Measurements from ENCODE around the gene TUBAL3.
A peak's percentile ranks its signal among the peaks of the same experiment; 100 is the strongest.

TUBAL3 gene

GRCh38 chr10:5446390-5446926 is 41.8 kb upstream of the TUBAL3 start (continued):
- no peak for TF ChIP-seq ZNF362 (tag by site-specific recombination; IDR thresholded peaks at IDR 0.05)
- no peak for TF ChIP-seq ZNF266 (tag by site-specific recombination; IDR thresholded peaks at IDR 0.05; ENCODE audit: low read depth)
- no peak for TF ChIP-seq ZNF501 (tag by site-specific recombination; IDR thresholded peaks at IDR 0.05)
- TF ChIP-seq GLIS2 (tag by site-specific recombination; IDR thresholded peaks at IDR 0.05), result peak; percentile 56; the same call in 1 of the 2 replicates
- TF ChIP-seq WT1 (tag by site-specific recombination; IDR thresholded peaks at IDR 0.05), result no peak
- peak; percentile 38; the same call in 1 of the 2 replicates for TF ChIP-seq ZNF394 (tag by site-specific recombination; IDR thresholded peaks at IDR 0.05; ENCODE audit: borderline replicate concordance)
- TF ChIP-seq OVOL3 (tag by site-specific recombination; IDR thresholded peaks at IDR 0.05), result no peak
- no peak for TF ChIP-seq ZNF350 (tag by site-specific recombination; IDR thresholded peaks at IDR 0.05)
- peak; percentile 89 for TF ChIP-seq KLF9 (tag by site-specific recombination; IDR thresholded peaks at IDR 0.05; ENCODE audit: low read depth)
- TF ChIP-seq ZFHX2 (tag by site-specific recombination; conservative IDR thresholded peaks at IDR 0.05), result no peak
- TF ChIP-seq ZNF133 (tag by site-specific recombination; IDR thresholded peaks at IDR 0.05), result no peak
- TF ChIP-seq ZNF221 (tag by site-specific recombination; IDR thresholded peaks at IDR 0.05; ENCODE audit: borderline replicate concordance), result no peak
- no peak for TF ChIP-seq ZNF596 (tag by site-specific recombination; IDR thresholded peaks at IDR 0.05)
- TF ChIP-seq ZNF366 (tag by site-specific recombination; conservative IDR thresholded peaks at IDR 0.05), result 0 out of 2 replicates have a peak, but pooled peaks have one; percentile 29
- peak; percentile 77 for TF ChIP-seq ZNF660 (tag by site-specific recombination; IDR thresholded peaks at IDR 0.05)
- no peak for TF ChIP-seq ZNF677 (tag by site-specific recombination; IDR thresholded peaks at IDR 0.05)
- no peak for TF ChIP-seq ZNF621 (tag by site-specific recombination; IDR thresholded peaks at IDR 0.05)
- no peak for TF ChIP-seq BCL6B (tag by site-specific recombination; IDR thresholded peaks at IDR 0.05)
- no peak for TF ChIP-seq OSR2 (tag by site-specific recombination; IDR thresholded peaks at IDR 0.05)
- no peak for TF ChIP-seq ZNF157 (tag by site-specific recombination; IDR thresholded peaks at IDR 0.05)
- no peak for TF ChIP-seq ZNF510 (tag by site-specific recombination; IDR thresholded peaks at IDR 0.05; ENCODE audit: insufficient replicate concordance)
- no peak for TF ChIP-seq ZNF768 (tag by site-specific recombination; IDR thresholded peaks at IDR 0.05)
- TF ChIP-seq ZNF16 (tag by site-specific recombination; IDR thresholded peaks at IDR 0.05; ENCODE audit: low read depth), result no peak
- no peak for TF ChIP-seq ZNF24 (tag by site-specific recombination; IDR thresholded peaks at IDR 0.05)
- TF ChIP-seq ZBTB7A (tag by site-specific recombination; IDR thresholded peaks at IDR 0.05; ENCODE audit: low read depth), result no peak
- no peak for TF ChIP-seq ZNF558 (tag by site-specific recombination; IDR thresholded peaks at IDR 0.05)
- TF ChIP-seq ZNF488 (tag by site-specific recombination; IDR thresholded peaks at IDR 0.05), result no peak
